Dedifferentiated amniotic fluid mesenchymal stem cell (primary cell): Measurements from ENCODE around the gene ASAP3.

ENCODE experiments used
- DNase-seq: peaks from one replicate; pipeline ENCODE4 v3.0.0-alpha.2; 2016; ENCODE audit errors: extremely low spot score

The ASAP3 gene

GRCh38 chr1:23449306-23449705 lies 34.7 kb downstream of the ASAP3 start:
- no peak for DNase-seq

- no peak for DNase-seq
Observed at GRCh38 chr1:23448846-23449245, 35.1 kb downstream of the ASAP3 start.

GRCh38 chr1:23446661-23447310 lies 37.2 kb downstream of the ASAP3 start:
- DNase-seq = no peak

GRCh38 chr1:23444596-23445390 lies 39.2 kb downstream of the ASAP3 start:
- DNase-seq = no peak

- DNase-seq = peak; percentile 43
Observed at GRCh38 chr1:23444104-23444533, 39.9 kb downstream of the ASAP3 start.

- DNase-seq = no peak
Observed at GRCh38 chr1:23442751-23443150, 41.2 kb downstream of the ASAP3 start.

GRCh38 chr1:23441446-23442148 lies 42.4 kb downstream of the ASAP3 start:
- DNase-seq = no peak

GRCh38 chr1:23438545-23438944 lies 45.4 kb downstream of the ASAP3 start:
- no peak for DNase-seq

- DNase-seq = no peak
Observed at GRCh38 chr1:23437355-23437664, 46.7 kb downstream of the ASAP3 start.

GRCh38 chr1:23436520-23437354 lies 47.2 kb downstream of the ASAP3 start:
- no peak for DNase-seq

GRCh38 chr1:23434260-23434775 lies 49.7 kb downstream of the ASAP3 start:
- DNase-seq = no peak

GRCh38 chr1:23433122-23433521 lies 50.9 kb downstream of the ASAP3 start:
- no peak for DNase-seq

GRCh38 chr1:23431431-23431830 lies 52.5 kb downstream of the ASAP3 start:
- no peak for DNase-seq

GRCh38 chr1:23430803-23431202 lies 53.2 kb downstream of the ASAP3 start:
- no peak for DNase-seq

GRCh38 chr1:23428136-23428905 lies 55.7 kb downstream of the ASAP3 start:
- DNase-seq = no peak

GRCh38 chr1:23427550-23427949 lies 56.4 kb downstream of the ASAP3 start:
- no peak for DNase-seq

- DNase-seq = no peak
Observed at GRCh38 chr1:23426828-23427227, 57.2 kb downstream of the ASAP3 start.

- DNase-seq = no peak
Observed at GRCh38 chr1:23425193-23425494, 58.8 kb downstream of the ASAP3 start.

GRCh38 chr1:23424293-23425192 lies 59.4 kb downstream of the ASAP3 start, which contains the start of gene TCEA3:
Gene TCEA3 (minus strand): TSS chr1:23424748. CDS start chr1:23424633, 115 bp downstream.
- no peak for DNase-seq
